Stimulated activated naive B cell treated with anti-CD40 and anti-IgM and Interleukin-4, amounts not matched to agents 10 μg/mL and 1 μg/mL and 100 μg/mL, for 72 hours (primary cell): ENCODE measurements around the gene MIR17HG.

Experiments used
- ATAC-seq, 2 donors: fragments of 150-1000 bp; cut with Tn5 transposase; replicated peaks; 2 replicates each; pipeline ENCODE4 v1.10.0; 2021; ENCODE audit warnings: moderate library complexity in 1 of 2
- DNase-seq: peaks from one replicate; pipeline ENCODE4 v3.0.0; 2021
- H3K27ac Mint-ChIP-seq: one replicate; pipeline ENCODE4 v1.8.0; 2022; ENCODE audit warnings: mild to moderate bottlenecking, mixed read lengths
- H3K27me3 Mint-ChIP-seq, 2 donors: one replicate each; pipeline ENCODE4 v1.8.0; 2022; ENCODE audit warnings: mixed read lengths in 2 of 2
- H3K36me3 Mint-ChIP-seq, 2 donors: one replicate each; pipeline ENCODE4 v1.8.0; 2022; ENCODE audit warnings: mixed read lengths in 2 of 2, mild to moderate bottlenecking in 1 of 2
- H3K4me1 Mint-ChIP-seq, 2 donors: one replicate each; pipeline ENCODE4 v1.8.0; 2022; ENCODE audit warnings: mixed read lengths in 2 of 2, mild to moderate bottlenecking in 1 of 2
- H3K4me3 Mint-ChIP-seq, 2 donors: one replicate each; pipeline ENCODE4 v1.8.0; 2022; ENCODE audit warnings: mild to moderate bottlenecking in 2 of 2, mixed read lengths in 2 of 2, moderate library complexity in 1 of 2
- H3K9me3 Mint-ChIP-seq, 2 donors: one replicate each; pipeline ENCODE4 v1.8.0; 2022; ENCODE audit warnings: mixed read lengths in 2 of 2, mild to moderate bottlenecking in 1 of 2

Gene MIR17HG

GRCh38 chr13:91400671-91401070, 53.2 kb downstream of the MIR17HG start:
- Mint-ChIP-seq H3K36me3 (no peaks in the 10 kb centered on the region), H3K27ac (no peak overlapping the region), H3K9me3 (no peaks in the 10 kb centered on the region), H3K4me3 (no peak overlapping the region), H3K27me3 (peaks cover 0 to 6% of the 10 kb centered on the region in 2 donors), H3K4me1 (peaks cover 20 to 31% of the 10 kb centered on the region in 2 donors)
- DNase-seq (no peak), ATAC-seq (no peak)

- peaks cover 0 to 12% of the 10 kb centered on the region in 2 donors for H3K27me3 Mint-ChIP-seq
Observed at GRCh38 chr13:91401920-91402319, 54.4 kb downstream of the MIR17HG start.

More at GRCh38 chr13:91401920-91402319, 54.4 kb downstream of the MIR17HG start:
- Mint-ChIP-seq H3K36me3 (peaks cover 0 to 3% of the 10 kb centered on the region in 2 donors), H3K27ac (no peak overlapping the region), H3K4me1 (peaks cover 20 to 31% of the 10 kb centered on the region in 2 donors), H3K9me3 (peaks cover 3% of the 10 kb centered on the region in 2 donors), H3K4me3 (no peak overlapping the region)
- no peak for DNase-seq
- ATAC-seq: no peak
